Activated effector memory CD4-positive, alpha-beta T cell treated with Interleukin-2 at 50 U/mL for 16 hours (primary cell): ENCODE results near the gene WDR7.

Experiments
- DNase-seq: peaks from one replicate; pipeline ENCODE4 v3.0.0-alpha.2; 2020

The WDR7 gene

DNA sequence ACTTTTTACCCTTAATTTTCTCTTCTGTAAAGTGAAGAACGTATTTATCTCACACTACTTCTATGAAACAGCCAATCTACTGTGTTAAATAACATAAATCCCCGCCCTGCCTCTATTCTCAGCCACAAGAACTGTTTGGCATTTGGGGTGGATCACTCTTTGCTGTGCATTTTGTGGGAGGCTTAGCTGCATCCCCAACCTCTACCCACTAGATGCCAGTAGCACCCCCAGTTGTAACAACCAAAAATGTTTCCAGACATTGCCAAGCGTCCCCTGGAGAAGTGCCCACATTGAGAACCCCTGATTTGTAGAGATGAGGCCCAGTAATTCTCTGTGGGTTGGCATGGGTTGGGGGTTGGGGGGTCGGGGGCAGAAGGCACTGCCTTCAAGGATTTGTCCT, 401.0 kb downstream of the WDR7 start:
- DNase-seq: no peak

DNA sequence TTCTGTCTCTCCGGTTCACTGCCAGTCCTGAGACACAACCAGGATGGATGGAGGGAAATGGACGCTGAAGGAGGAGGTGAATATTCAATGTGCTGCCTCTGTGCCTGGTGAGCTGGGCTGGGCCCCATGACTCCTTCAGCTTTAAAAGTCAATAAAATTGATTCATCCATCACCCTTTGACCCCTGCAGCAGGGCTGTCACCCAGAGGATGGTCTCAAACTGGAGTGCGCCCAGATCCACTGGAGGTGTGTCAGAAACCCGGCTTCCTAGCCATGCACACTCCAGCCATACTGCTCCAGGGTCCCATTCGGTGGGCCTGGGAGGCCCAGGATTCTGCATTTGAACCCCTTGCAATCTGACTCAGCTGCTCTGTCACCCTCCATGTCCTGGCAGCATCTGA, 401.6 kb downstream of the WDR7 start:
- DNase-seq: no peak

DNA sequence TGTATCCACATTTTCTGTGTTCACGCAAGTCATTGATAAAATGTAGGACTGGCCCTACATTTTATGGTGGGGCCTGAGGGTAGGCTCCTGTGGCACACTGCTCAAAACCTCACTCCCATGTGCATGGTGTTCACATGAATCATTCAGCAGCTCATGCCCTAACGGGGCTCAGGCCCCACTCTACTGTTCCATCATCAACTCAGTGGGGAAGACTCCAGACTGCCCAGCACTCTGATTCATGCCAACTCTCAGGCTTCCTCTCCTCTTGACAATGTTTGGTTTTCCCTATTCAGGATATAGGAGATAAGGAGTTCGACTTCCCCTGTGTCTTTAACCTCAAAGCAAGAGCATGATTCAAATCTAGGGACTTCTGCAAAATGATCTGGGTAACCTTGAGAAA, 403.7 kb downstream of the WDR7 start:
- no peak for DNase-seq

DNA sequence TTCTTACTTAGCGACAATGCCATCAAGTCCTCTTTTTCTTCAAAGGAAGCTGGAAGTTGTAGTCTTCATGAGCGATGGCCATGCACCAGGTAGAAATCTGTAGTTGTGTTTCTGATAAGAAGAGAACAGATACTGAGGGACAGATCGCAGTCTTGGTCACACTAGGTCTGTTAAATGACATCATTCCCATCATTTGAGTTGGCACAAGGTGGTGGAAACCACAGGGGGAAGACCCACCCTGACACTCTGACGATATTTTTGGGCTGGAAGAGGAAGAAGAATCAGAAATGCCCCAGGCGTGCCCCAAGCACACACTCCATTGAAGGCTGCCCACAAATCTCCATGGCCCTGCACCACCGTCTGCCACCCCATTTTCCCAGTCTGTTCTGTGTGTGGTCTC, 406.7 kb downstream of the WDR7 start:
- no peak for DNase-seq

DNA sequence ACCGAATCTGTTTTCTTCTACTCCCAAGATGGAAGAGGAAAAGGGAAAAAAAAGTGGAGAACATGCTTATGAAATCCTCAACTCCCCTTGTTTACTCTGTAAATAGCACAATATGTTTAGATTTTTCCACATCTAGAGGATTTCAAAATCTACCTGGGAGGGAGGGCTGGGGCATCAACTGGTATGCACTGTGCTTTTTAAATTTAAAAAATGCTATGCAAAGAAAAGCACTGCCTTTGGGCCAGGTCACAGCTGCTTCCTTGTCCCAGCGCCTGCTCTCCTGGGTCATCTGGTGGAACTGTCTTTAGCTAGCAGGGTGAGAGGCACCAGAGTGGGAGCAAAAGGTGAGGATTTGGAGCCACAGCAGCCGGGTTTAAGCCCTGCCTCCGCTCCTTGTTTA, 407.6 kb downstream of the WDR7 start:
- DNase-seq: no peak

DNA sequence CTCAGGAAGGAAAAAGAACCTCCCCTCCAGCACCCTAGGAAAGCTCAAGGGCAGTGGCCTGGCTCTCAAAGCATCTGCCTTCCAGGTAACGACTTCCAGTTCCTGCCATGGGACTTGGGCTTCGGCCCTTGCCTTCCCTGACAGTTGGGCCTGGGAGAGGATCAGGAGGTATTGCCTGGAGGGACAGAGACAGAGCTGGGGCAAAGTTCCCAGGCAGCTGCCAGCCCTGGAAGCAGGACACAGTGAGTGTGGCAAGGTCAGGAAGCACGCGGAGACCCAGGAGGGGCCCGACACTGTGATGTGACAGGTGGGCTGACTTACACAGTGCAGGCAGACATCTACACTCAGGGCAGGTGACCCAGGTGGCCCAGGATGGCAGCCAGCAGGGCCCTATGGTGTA, 408.2 kb downstream of the WDR7 start:
- DNase-seq: no peak

DNA sequence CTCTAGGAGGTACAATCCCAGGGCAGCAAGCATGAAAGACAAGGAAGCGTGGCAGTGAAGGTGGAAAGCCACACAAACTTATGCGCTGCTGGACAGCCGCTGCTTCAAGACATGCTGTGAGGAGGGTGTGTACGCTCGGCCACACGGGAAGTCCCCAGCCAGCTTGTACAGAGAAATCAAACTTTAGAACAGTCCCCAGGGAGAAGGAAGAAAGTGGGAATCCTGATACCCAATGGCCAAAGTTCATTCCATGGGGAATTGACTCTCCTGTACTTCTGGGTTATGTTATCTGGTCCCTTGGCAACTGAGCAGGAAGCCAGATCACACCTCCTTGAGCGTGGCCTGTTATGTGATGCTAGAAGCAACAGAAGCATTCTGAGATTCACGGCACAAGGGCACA, 409.7 kb downstream of the WDR7 start:
- DNase-seq: no peak

DNA sequence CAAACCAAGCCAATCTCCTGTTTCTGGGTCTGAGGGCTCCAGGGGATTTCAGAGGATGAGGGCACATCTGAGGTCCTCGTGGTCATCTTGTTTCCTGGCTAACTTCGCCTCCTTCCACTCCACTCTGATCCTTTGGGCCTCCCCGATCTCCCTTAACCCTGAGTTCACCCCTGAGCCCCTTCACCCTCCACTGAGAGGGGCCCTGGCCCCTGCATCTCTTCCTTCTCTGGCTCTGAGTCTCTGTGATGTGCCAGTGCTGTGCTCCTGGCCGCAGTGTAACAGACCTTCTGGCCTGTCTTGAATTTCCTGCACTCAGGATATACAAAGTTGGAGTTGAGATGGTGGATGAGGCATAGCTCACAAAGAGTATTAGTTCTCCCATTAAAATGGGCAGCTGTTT, 411.0 kb downstream of the WDR7 start:
- no peak for DNase-seq

DNA sequence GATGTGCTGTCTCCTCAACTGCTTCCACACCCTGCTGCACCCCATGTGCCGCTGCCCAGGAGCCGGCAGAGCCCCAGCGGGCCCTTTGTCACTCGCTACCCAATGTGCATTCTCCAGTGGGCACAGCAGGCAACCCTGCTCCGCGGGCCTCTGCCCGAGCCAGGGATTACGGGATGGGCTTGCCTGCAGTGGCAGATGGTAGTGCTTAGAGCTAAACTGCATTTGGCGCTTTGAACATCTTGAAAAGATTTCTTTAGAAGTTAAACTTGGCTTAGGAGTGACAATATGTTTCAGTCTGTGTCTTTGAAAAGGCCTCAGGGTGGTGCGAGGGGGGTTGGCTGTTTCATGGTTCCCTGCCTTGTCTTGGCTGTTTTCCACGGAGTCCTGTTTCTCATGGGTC, 411.7 kb downstream of the WDR7 start:
- DNase-seq: no peak

DNA sequence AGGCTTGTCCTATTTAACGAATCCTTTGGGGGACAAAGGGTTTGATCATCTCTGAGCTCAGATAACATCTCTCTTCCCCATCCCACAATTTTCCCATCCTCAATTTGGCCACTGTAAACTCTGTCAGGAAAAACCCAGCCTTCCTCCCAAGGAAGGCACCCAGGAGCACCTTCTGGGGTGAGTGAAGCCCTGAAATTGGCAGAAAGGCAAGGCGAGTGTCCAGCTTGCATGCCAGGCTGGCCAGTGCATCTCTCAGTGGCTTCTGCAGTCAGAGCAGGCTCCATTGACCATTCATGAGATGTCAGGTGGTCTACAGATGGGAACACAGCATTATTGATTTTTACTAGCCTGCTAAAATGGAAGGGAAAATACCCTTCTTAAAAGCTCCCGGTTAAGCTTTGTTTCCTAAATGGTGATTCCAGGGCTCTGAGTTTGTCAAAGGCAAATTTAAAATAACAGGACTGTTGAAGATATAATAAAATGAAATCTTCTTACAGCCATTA, 412.5 kb downstream of the WDR7 start:
- no peak for DNase-seq

DNA sequence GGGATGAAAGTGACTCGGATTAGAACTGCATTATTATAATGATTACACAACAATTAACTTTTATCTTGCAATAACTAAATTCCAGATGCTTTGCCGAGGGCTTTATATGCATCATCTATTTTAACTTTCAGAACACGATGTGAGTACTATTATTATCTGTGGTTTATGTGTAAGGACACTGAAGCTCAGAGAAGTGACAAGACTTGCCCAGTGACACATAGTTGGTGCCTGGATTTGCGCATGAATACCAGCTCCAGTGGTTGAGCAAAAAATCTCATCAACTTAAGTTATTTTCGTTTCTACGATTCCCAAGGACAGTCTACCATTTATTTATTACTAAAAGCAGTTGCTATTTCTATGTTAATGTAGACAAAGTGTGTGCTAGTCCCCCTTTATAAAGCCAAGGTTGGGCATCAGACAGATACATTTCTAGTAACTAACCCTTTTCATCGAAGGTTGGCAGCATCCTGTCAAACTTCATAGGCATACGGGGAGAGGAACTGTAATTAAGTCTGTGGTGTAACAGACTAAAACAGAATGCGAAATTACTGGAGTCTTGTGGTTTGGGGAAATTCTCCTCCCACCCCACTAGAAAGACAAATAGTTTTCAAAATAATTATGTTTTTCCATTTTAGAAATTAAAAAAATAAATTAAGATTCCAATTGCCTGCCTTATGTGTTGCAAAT, 422.5 kb downstream of the WDR7 start:
- DNase-seq: no peak

DNA sequence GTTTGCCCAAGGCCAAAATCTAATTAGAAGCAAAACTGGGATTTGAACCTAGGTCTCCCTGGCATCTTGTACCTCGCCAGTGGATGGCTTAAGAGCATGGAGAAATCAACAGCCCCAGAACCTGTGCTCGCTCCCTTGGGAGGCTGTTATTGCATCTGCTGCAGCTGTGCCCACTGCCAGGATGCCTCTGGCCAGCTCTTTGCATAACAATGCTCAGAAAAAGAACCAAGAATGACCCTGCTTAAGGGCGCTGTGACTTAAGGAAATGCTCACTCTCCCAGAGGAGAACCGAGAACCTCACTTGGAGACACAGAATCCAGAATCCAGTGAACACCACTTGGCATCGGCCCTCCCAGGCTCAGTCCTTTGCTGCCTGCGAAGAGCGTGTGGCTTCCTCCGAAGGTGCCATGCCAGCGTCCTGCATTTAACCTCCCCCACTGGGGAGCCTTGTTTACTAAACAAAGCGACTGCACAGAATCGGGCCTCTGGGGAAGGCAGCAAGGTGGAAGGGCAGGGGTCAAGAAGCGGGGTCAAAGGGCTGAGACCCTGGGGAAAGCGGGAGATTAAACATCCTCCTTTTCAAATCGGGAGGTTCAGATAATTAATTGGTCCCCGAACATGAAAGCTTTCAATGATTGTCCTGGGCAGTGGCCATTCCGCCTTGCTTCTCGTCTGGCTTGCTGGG, 424.7 kb downstream of the WDR7 start:
- DNase-seq: no peak

DNA sequence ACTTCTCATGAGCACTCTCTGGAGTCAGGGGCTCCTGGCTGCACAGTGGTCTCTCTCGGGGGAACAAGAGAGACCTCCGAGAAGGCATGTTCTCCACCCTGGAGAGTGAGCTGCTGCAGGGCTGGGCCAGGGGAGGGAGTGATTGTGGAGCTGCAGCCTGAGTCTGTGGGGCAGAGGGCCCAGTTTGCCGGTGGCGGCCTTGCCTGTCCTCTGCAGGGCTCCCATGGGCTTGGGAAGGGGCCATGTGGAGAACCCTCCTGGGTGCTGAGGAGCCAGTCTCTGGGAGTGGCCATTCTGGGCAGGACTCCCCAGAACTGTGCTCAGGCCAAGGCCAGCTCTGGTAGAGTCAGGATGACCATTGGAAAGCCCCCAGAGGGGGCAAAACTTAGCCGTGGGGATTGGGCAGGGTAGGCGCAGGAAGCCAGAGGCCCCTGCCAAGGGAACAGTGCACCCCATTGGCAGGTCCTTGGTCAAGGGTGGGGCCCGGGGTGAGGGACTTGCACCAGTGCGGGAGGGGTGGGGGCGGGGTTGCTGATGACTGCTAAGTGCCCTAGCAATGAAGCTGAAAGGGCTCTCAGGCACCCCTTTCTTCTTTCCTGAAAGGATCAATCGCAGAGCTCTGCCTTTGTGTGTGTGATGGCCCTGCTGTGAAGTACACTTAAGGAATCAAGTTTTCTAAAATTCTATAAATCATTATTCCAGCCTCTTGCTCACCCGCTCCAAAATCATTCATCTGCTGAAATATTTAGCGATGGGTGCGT, 426.0 kb downstream of the WDR7 start:
- DNase-seq: no peak

DNA sequence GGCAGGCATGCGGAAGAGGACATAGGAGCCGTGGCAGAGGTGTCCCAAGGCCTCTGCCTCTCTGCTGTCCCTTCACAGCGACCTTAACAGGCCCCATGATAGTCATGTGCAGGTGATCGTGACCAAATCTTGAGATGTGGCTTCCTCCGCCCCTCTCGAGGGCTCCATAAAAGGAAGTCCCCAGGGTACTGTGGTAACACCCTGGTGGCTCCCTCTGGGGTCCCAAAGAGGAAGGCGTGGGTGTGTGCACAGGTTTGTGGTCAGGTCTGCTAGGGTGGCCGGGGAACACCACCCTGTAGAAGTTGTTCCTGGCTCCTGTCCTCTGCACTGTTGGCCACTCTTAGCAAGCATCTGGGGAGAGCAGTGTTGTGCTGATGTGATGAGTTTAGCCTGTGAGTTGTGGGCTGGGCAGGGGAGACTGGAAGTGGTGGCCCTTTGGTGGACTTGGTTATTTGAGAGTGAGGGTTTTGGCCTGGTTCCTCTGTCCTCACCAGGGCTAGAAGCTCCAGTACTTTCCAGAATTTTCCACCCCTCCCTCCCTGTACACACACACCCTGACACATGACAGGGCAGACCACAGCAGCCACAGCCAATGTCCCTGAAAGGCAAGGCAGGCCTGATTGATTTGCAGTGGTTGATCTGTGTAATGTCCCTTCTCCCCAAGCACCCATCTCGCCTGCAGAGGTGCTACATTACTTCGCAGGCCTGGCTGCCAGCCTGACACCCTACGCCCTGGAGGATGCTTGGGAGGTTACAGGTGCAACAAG, 426.8 kb downstream of the WDR7 start:
- DNase-seq: no peak

DNA sequence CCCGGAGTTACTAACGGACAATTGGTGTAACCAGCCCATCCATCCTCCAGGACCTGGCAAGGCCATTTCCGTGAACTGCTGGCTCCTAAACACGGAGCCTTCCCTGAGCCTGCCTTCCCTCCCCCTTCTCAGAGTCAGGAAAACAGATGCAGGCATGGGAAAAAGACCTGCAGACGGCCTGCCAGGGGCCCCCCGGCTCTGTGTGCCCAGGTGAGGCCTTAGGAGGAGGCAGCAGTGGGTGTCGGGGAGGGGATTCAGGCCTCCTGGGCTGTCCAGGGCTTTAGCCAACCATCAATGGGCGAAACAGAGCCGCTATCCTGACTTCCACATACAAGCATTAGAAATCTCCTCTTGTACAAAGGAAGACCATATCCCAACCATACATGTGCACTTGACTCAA, 427.5 kb downstream of the WDR7 start:
- DNase-seq: no peak

DNA sequence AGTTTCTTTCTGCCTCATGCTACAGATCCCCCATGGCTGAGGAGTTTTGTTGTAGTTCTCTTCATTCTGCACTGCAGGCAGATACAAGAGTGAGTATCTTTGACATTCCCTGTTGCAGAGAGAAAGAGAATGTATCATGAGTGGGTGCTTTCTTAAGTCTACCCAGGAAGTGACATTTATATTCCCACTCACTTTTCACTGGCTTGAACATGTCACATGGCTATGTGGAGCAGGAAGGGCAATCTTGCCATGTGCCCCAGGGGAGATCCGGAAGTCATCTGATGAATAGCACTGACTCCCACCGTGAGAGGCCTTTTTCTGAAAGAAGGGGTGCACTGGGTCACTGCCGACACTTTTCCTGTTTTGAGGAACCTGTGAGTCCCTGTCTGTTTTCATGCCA, 429.3 kb downstream of the WDR7 start:
- DNase-seq: no peak

DNA sequence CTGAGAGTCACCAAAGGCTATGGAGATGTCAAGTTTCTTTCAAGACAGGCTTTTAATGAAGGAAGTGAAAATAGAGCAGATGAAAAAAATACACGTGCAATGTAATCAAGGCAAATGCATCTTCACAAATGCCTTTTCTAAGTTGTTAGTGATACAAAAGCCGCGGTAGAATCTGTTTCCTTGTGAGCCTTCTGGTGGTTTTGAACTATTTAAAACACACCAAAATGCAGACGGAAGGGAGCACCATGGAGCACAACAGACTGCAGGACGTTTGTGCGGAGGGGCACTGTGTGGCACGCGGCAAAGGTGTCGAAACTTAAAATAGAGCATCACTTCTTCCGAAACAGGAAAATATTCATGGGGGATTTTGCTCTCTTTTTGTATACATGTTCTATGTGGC, 430.7 kb downstream of the WDR7 start:
- no peak for DNase-seq

DNA sequence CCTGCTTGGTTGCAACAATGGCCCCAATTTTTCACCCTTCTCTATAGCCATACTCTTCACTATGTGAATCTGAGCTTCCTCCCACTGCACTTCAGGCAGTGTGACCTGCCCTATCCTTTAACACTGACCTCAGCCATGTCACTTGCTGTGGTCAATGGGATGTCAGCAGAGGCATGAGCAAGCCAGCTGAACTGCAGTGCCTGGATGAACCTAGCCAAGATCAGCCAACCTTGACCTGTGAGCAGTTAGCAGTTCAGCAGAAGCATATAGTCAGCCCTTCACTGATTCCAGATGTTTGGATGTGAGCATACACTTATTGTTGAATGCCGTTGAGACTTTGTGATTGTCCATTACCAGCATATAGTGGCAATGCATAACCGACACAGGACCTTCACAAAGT, 432.3 kb downstream of the WDR7 start:
- DNase-seq: no peak

DNA sequence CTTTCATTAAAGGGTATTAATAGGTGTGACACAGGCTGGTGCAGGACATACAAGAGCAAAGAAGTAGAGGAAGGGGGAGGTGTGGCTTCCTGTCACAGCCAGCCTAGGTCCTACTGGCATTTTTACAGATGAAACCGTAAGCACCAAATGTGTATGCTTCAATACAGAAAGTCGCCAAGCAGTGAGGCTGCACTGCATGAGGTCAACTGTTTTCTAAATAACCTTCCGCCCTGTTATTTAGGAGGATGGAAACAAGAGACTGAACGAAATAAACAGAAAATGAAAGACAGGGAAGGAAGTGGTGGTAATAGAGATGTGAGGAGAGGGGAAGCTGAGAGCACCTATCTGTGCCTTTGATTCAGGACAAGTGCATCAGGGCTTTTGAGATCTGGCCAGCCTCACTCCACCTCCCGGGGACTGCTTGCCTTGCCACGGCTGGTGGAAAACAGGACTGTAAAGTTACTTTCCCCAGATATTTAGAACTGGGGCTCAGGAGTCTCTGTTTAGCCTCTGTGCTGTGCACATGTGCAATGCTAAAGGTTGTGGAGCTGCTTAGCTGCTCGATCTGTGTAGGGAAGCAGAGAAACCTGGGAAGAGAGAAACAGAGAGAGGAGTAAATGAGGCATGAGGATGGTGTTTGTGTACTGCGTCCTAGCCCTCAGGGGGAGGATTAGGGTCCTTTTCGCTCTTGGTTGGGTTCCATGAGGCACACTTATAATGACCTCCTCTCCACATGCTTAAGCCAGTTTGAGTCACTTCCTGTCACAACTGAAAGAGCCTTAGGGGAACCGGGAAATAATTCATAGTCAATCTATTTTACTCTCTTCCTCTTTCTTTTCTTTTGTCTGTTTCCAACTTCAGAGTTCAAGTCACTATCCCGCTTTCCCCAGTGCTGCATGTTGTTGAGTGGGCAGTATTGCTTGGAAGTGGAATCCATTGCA, 433.4 kb downstream of the WDR7 start:
- DNase-seq: no peak

DNA sequence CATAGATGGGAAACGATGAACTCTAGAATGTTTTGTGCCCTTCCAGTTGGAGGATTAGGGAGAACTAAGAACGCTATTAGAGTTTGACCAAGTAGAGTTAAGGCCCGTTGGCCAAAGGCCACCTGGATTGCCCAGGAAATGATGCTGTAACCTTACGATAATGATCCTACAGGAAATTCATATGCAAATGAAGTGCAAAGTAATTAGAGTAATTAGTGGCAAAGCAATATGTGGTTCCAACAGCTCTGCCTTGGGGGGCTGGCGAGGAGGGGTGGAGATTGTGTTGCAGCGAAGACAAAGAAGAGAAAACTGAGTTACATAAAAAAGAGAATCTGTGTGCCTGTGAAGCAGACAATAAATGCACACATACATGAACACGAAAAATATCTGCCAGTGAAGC, 434.2 kb downstream of the WDR7 start:
- DNase-seq: no peak

DNA sequence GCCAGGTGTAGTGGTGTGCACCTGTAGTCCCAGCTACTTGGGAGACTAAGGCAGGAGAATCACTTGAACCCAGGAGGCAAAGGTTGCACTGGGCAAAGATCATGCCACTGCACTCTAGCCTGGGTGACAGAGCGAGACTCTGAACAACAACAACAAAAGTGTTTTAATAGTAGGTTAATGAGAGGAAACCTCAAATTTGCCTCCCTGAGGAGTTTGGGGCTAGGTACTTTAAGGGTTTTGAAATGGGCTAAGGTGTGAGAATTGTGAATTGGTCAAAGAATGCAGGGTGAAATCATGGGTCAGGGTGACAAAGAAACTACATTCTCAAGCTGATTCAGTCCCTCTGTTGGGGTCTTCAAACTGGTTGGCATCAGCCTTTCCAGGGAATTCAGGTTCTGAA, 435.0 kb downstream of the WDR7 start:
- DNase-seq: no peak
